Endothelial cell of umbilical vein (primary cell): ENCODE results near the gene LRRC32.

Experiments used
- EZH2 ChIP-seq: IDR thresholded peaks from 2 replicates; pipeline ENCODE4 v1.6.1; 2012; ENCODE audit warnings: borderline replicate concordance, low read depth, mild to moderate bottlenecking, moderate library complexity, low read length, inconsistent platforms; ENCODE audit not compliant: severe bottlenecking
- FOS ChIP-seq: IDR thresholded peaks from 2 replicates; pipeline ENCODE4 v1.6.1; 2011; ENCODE audit warnings: mild to moderate bottlenecking, low read length, moderate library complexity, borderline replicate concordance; ENCODE audit not compliant: insufficient read depth
- POLR2A ChIP-seq: IDR thresholded peaks from 2 replicates; pipeline ENCODE4 v1.6.1; 2012; ENCODE audit warnings: low read depth, mild to moderate bottlenecking, control low read depth, low read length
- POLR2AphosphoS5 ChIP-seq: IDR thresholded peaks from 2 replicates; pipeline ENCODE4 v1.6.1; 2012; ENCODE audit warnings: low read depth, mild to moderate bottlenecking, control low read depth, low read length, moderate library complexity; ENCODE audit not compliant: insufficient read depth
- TF ChIP-seq, protein P1 (sequence below), 2 donors: IDR thresholded peaks; 1 replicate in 1 of 2; 2 replicates in 1 of 2; pipeline ENCODE4 v1.5.1; 2011; ENCODE audit warnings: low read length in 2 of 2, mild to moderate bottlenecking in 2 of 2, moderate library complexity in 2 of 2, control low read depth in 1 of 2, inconsistent platforms in 1 of 2, low read depth in 1 of 2; ENCODE audit not compliant: insufficient read depth in 1 of 2; ENCODE audit errors: extremely low read depth in 1 of 2

DNA sequence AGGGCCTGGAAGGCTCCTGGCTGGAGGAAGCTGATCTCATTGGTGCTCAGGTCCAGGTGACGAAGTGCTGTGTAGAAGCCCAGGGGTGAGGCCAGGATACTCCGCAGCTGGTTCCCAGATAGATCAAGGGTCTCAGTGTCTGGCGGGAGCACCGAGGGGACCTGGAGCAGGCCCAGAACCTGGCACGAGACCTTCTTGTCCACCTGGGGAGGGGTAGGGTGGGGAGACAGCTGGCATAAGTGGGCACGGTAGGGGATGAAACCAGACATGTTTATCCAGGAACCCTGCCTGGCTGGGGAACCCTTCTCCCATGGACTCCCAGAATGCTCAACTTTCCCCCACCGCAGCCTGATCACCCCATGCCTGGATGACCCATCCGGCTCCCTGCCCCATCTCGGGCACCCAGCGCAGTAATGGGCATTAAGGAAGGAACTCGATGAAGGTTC is 9.2 kb downstream of the LRRC32 start:
- TF ChIP-seq, protein P1, sequence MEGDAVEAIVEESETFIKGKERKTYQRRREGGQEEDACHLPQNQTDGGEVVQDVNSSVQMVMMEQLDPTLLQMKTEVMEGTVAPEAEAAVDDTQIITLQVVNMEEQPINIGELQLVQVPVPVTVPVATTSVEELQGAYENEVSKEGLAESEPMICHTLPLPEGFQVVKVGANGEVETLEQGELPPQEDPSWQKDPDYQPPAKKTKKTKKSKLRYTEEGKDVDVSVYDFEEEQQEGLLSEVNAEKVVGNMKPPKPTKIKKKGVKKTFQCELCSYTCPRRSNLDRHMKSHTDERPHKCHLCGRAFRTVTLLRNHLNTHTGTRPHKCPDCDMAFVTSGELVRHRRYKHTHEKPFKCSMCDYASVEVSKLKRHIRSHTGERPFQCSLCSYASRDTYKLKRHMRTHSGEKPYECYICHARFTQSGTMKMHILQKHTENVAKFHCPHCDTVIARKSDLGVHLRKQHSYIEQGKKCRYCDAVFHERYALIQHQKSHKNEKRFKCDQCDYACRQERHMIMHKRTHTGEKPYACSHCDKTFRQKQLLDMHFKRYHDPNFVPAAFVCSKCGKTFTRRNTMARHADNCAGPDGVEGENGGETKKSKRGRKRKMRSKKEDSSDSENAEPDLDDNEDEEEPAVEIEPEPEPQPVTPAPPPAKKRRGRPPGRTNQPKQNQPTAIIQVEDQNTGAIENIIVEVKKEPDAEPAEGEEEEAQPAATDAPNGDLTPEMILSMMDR (IDR thresholded peaks at IDR 0.05; ENCODE audit: extremely low read depth in 1 of 2, insufficient read depth in 1 of 2, low read depth in 1 of 2, low read length in 2 of 2): no peak
- no peak for TF ChIP-seq POLR2A
- no peak for TF ChIP-seq POLR2AphosphoS5
- no peak for TF ChIP-seq EZH2
- no peak for TF ChIP-seq FOS
